Activated CD4-positive, alpha-beta T cell treated with anti-CD3 and anti-CD28 coated beads, Interleukin-2, amount 50 U/mL, for 24 hours (primary cell): ENCODE results near the gene STAB2.
"Not testable (repeated sequence)": the region's sequence is repeated elsewhere in the genome, so short reads cannot be mapped to it uniquely, and the experiment has no call there.

Experiments used
- DNase-seq, 2 donors: peaks; one replicate each; pipeline ENCODE4 v3.0.0-alpha.2; 2020; ENCODE audit warnings: low read depth in 1 of 2, low spot score in 1 of 2

The STAB2 gene

GRCh38 chr12:103645202-103645601, 58.1 kb downstream of the STAB2 start:
- DNase-seq: no peak

GRCh38 chr12:103647267-103647666, 60.2 kb downstream of the STAB2 start:
- DNase-seq: no peak

DNA sequence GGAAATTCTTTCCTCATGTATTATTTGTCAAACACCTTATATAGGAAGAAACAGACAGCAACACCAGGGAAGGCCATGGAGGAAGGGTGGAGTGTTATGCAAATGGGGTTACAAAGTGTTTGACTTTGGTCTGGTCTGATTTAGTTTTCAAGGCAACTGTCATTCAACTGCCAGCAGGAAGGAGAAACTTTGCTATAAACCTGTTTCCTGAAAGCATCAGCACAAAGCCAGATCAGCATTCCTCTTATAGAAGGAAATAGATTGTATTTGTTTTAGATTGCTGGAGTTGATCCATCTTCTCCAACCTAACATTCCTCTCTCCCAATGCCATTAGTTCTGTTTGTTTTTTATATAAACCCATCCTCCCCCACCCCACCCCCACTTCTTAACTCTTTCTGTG, 65.7 kb downstream of the STAB2 start:
- DNase-seq: no peak

DNA sequence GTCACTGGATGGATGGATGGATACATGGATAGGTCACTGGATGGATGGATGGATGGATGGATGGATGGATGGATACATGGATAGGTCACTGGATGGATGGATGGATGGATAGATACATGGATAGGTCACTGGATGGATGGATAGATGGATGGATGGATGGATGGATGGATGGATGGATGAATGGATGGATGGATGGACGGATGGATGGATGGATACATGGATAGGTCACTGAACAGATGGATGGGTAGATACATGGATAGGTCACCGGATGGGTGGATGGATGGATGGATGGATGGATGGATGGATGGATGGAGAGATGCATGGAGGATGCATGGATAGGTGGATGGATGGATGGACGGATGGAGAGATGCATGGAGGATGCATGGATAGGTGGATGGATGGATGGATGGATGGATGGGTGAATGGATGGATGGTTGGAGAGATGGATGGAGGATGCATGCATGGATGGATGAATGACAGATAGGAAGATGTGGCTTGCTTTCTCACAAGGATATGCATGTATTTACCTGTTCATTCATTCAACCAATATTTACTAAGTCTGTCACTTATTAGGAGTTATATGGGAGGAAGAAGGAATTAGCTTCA, 66.6 kb downstream of the STAB2 start:
- DNase-seq: not testable (repeated sequence)

DNA sequence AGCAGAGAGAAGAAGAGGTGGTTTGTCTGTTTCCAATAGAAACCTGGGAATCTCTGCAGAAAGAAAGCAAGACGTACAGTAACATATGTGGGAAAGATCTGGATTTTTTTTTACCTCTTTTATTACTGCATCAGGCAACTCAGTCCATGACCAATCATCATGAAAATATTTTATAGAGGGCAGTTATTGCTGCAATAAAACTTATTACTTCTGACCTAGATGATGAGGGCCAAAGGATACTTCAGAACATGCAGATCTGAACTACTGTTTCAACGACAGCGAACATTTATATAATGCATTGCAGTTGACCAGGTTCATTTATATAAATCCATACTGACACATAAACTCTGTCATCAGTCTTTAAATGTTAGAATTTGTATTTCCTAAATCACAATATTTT, 67.7 kb downstream of the STAB2 start:
- no peak for DNase-seq

GRCh38 chr12:103656291-103656690, 69.2 kb downstream of the STAB2 start:
- DNase-seq: no peak

GRCh38 chr12:103657331-103657730, 70.3 kb downstream of the STAB2 start:
- DNase-seq: no peak

DNA sequence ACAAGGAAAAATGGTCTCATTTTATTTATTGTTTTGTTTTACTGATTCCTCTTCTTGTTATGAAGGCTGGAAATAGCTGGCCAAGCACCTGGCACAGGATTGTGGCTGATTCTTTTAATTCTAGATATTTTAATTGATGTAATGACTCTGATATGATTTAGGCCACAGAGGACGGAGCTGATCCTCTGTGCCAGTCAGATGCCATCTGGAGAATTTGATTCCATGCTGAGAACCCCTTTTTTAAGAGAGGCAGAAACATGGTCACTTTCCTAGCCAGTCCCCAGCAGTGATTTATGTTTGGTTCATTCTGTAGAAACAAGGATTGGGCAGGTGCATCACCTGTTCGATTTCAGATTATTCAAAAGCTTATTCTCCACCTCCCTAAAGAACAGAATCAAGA, 77.6 kb downstream of the STAB2 start:
- DNase-seq: no peak

DNA sequence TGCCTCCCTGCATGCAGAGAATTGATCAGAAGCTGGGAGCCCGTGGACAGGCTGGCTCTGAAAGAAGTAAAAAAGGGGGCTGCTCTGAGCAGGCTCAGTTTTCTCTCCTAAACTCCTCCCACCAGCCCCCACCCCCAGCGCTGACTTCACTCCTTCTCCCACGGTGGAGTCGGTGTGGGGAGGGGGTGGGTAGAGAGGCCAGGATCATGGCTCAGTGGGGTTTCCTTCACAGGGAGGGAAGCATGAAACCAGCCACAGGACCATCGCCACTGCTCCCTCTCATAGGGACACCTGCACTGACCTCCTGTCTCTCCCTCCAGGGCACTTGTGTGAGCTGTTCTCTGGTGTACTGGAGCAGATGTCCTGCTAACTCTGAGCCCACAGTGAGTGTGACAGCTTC, 78.9 kb downstream of the STAB2 start:
- DNase-seq: no peak

DNA sequence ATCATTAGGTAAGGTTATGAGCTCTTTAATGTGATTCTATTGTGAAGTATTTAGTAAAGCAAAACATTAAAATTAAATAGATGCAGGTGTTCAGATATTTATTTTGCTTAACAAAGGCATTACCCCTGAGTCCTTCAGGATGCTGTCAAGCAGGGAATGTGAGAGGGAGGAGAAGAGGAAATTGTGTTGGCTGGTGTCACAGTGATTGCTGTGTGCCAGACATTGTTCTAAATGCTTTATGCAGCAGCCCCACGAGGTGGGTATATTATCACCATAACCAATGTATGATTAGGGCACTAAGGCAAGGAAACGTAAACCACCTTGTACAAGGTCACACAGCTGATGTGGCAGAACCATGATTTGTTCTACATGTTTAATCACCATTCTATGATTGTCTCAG, 80.1 kb downstream of the STAB2 start:
- DNase-seq: no peak

DNA sequence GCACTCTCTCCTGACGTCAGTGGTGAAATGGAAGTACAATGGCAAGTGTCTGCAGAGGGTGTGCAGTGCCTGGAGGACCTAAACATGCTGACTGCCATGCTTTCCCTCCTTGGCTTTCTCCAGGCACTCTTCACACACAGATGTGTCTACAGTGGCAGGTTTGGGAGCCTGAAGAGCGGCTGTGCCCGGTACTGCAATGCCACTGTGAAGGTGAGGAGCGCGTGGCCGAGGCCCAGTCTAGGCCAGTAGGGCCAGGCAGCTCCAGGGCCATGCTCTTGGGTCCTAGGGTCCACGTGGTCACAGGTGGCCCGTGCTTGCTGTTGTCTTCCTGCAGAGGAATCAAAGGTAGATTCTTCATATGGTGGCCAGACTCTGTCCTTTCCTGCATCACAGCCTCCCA, 81.4 kb downstream of the STAB2 start:
- DNase-seq: no peak

GRCh38 chr12:103671367-103671766, 84.3 kb downstream of the STAB2 start:
- no peak for DNase-seq

- no peak for DNase-seq
Measured at GRCh38 chr12:103672401-103673119, 85.5 kb downstream of the STAB2 start.

DNA sequence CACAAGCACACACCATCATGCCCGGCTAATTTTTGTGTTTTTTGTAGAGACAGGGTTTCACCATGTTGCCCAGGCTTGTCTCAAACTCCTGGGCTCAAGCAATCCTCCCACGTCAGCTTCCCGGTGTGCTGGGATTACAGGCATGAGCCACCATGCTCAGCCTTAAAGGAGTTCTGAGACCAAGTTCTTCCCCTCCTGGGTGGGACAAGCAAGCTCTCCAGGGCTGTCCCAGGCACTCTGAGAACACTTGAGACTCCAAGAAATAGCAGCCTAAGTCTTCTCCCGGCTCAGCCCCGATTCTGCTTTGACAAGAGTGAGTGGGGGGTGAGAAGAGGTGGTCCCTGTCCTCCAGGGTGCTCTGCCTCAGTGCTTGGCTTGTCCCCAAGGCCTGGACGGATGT, 86.4 kb downstream of the STAB2 start:
- no peak for DNase-seq

- DNase-seq: no peak
Measured at GRCh38 chr12:103673891-103674375, 86.9 kb downstream of the STAB2 start.

GRCh38 chr12:103676893-103677292, 89.8 kb downstream of the STAB2 start:
- no peak for DNase-seq

GRCh38 chr12:103677341-103677740, 90.3 kb downstream of the STAB2 start:
- DNase-seq: no peak

DNA sequence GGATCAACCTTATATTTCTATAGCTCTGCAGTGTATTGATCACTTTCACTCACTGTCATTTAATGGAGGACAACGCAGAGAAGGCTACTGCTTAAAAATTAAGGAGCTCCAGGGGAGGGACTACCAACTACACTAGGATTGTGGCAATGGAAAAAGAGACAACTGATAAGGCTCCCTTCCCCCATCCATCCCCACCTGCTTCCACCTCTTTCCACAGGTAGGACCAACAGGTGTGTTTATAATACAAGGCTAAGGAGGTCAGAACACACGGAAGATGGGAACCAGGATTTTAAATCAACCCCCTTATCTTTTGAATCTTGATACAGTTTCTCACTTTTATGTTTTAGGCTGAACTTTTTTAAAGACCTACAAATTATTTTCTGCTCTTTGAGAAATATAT, 90.8 kb downstream of the STAB2 start:
- DNase-seq: no peak

DNA sequence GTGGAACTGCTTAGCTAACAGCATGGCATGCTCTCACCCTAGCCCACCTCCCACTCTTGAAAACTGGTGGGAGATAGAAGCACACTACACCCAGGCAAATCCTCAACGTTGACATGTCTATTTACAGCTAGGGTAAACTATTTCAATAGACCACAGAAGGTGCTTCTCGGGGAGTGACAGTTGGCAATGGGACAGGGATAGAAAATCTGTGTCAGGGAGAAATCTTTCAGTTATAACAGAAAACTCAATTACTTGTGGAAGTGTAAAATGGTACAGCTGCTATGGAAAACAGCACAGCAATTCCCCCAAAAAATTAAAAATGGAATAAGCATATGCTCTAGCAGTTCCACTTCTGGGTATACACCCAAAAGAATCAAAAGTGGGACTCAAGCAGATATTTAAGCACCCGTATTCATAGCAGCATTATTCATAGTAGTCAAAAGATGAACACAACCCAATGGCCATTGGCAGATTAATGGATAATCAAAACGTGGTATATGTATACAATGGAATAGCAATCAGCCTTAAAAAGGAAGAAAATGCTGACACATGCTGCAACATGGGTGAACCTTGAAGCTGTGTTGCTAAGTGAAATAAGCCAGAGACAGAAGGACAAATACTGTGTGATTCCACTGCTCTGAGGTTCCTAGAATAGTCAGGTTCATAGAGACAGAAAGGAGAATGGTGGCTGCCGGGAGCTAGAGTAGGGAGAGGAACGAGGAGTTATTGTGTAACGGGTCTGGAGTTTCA, 92.5 kb downstream of the STAB2 start:
- no peak for DNase-seq

- DNase-seq: no peak
Measured at GRCh38 chr12:103680591-103681141, 93.6 kb downstream of the STAB2 start.

- no peak for DNase-seq
Measured at GRCh38 chr12:103686026-103686425, 99.0 kb downstream of the STAB2 start.

DNA sequence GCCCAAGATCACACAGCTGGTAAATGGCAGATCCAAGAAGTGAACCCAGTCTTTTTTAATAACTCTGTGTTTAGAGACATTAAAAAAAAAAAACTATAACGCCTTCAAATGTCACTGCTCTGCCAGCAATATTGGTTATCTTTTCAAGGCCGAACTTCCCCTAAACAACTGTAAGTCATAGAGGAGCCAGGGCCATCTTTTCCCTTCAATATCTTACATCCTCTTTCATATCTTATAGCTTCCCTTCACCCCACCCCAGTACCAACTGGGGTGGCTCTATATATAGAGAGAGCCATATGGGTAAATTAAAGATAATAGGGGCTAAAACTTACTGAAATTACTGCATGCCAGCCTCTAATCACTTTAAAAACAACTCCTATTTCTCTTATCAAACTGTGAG, 100.2 kb downstream of the STAB2 start:
- no peak for DNase-seq
